Left ventricle myocardium superior (tissue), 1 donor: ENCODE measurements around the gene FCN2. TPM values are rescaled to one million over a fixed set of nuclear protein-coding genes. Genes with fewer than 3 reads are reported as not detected.

Source experiments
- ATAC-seq: fragments of 200-7000 bp; cut with Tn5 transposase; one replicate; pipeline ENCODE4 v1.9.1; 2020; ENCODE audit warnings: mild to moderate bottlenecking, moderate library complexity
- DNase-seq: peaks from one replicate; pipeline ENCODE4 v3.0.0-alpha.2; 2020
- intact Hi-C: fragments of 100-400 bp; cut with micrococcal nuclease; formaldehyde crosslinking; loops from one replicate; pipeline ENCODE4 v1.11.0; 2022
- total RNA-seq: library from RNA; stranded (reverse); fragmentation: NEBNext Ultra II Directional; extraction: Animal tissue kit (Norgen Biotek cat#: 25700); gene quantifications from one replicate; pipeline ENCODE4 v1.2.1, GENCODE V29; 2021
- donor health status: DM: no; HTN: yes; CAD: no; lungs with severe emphysema.

FCN2 gene
- total RNA-seq, 1 donor from 2014 or later: not detected

GRCh38 chr9:134918646-134919045, 38.0 kb downstream of the FCN2 start:
- DNase-seq: no peak
- intact Hi-C loops: no loop called here
- no peak for ATAC-seq

- ATAC-seq (no peak), DNase-seq (no peak)
- intact Hi-C loops: no loop called here
Measured at GRCh38 chr9:134919303-134919702, 38.7 kb downstream of the FCN2 start.

GRCh38 chr9:134922066-134922931, 41.7 kb downstream of the FCN2 start:
- intact Hi-C loops: no loop called here
- peak; percentile 81 for ATAC-seq
- peak; percentile 57 for DNase-seq

- intact Hi-C loops: no loop called here
- ATAC-seq (peak; percentile 68), DNase-seq (no peak)
Measured at GRCh38 chr9:134922932-134923240, 42.3 kb downstream of the FCN2 start.

- ATAC-seq (no peak), DNase-seq (no peak)
- intact Hi-C loops: no loop called here
Measured at GRCh38 chr9:134923466-134923865, 42.9 kb downstream of the FCN2 start.

- ATAC-seq (no peak), DNase-seq (no peak)
- intact Hi-C loops: no loop called here
Measured at GRCh38 chr9:134925011-134925511, 44.5 kb downstream of the FCN2 start.

- DNase-seq: no peak
- peak; percentile 34 for ATAC-seq
- intact Hi-C loops: no loop called here
Measured at GRCh38 chr9:134928436-134929192, 48.0 kb downstream of the FCN2 start.

- intact Hi-C loops: no loop called here
- DNase-seq: peak; percentile 46
- peak; percentile 88 for ATAC-seq
Measured at GRCh38 chr9:134929193-134930158, 48.9 kb downstream of the FCN2 start.

- intact Hi-C loops: no loop called here
- ATAC-seq: no peak
- DNase-seq: no peak
Measured at GRCh38 chr9:134930398-134930797, 49.8 kb downstream of the FCN2 start.

GRCh38 chr9:134932171-134932570, 51.6 kb downstream of the FCN2 start:
- intact Hi-C loops: no loop called here
- no peak for DNase-seq
- ATAC-seq: no peak

- intact Hi-C loops: no loop called here
- ATAC-seq: no peak
- no peak for DNase-seq
Measured at GRCh38 chr9:134932606-134933005, 52.0 kb downstream of the FCN2 start.

- DNase-seq (peak; percentile 56), ATAC-seq (peak; percentile 20)
- intact Hi-C loops: no loop called here
Measured at GRCh38 chr9:134933076-134933659, 52.6 kb downstream of the FCN2 start.

GRCh38 chr9:134935056-134935640, 54.5 kb downstream of the FCN2 start:
- ATAC-seq (no peak), DNase-seq (no peak)
- intact Hi-C loops: no loop called here

GRCh38 chr9:134935701-134936345, 55.2 kb downstream of the FCN2 start:
- DNase-seq: no peak
- intact Hi-C loops: no loop called here
- ATAC-seq: no peak

GRCh38 chr9:134936346-134937163, 55.9 kb downstream of the FCN2 start:
- ATAC-seq (peak; percentile 47), DNase-seq (no peak)
- intact Hi-C loops: no loop called here
